OCI-LY1 (cell line): ENCODE data around the gene LRRC14B.

Experiments
- EZH2 ChIP-seq: fragments of 200-600 bp; sonication (generic), shearing (Covaris generic); IDR thresholded peaks from 2 replicates; pipeline ENCODE4 v1.8.0; 2017; ENCODE audit warnings: borderline replicate concordance, mixed run types, mild to moderate bottlenecking, antibody characterized with exemption, low read length, moderate library complexity, mixed read lengths
- TF ChIP-seq, protein P1 (sequence below): fragments of 200-600 bp; sonication (generic), shearing (Covaris generic); IDR thresholded peaks from 2 replicates; pipeline ENCODE4 v1.5.1; 2017; ENCODE audit warnings: mild to moderate bottlenecking, antibody characterized with exemption, low read length, moderate library complexity, mixed read lengths

GRCh38 chr5:176296-176823 is 14.9 kb upstream of the LRRC14B start:
- TF ChIP-seq, protein P1, sequence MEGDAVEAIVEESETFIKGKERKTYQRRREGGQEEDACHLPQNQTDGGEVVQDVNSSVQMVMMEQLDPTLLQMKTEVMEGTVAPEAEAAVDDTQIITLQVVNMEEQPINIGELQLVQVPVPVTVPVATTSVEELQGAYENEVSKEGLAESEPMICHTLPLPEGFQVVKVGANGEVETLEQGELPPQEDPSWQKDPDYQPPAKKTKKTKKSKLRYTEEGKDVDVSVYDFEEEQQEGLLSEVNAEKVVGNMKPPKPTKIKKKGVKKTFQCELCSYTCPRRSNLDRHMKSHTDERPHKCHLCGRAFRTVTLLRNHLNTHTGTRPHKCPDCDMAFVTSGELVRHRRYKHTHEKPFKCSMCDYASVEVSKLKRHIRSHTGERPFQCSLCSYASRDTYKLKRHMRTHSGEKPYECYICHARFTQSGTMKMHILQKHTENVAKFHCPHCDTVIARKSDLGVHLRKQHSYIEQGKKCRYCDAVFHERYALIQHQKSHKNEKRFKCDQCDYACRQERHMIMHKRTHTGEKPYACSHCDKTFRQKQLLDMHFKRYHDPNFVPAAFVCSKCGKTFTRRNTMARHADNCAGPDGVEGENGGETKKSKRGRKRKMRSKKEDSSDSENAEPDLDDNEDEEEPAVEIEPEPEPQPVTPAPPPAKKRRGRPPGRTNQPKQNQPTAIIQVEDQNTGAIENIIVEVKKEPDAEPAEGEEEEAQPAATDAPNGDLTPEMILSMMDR = no peak
- TF ChIP-seq EZH2 = no peak
